Upper lobe of left lung (tissue), 6 donors: ENCODE data around the gene SSRP1. TPM values are rescaled to one million over a fixed set of nuclear protein-coding genes. Genes with fewer than 3 reads are reported as not detected.
A peak's percentile ranks its signal among the peaks of the same experiment; 100 is the strongest.

Source experiments
- ATAC-seq, 2 donors: fragments of 200-7000 bp; cut with Tn5 transposase; one replicate each; pipeline ENCODE4 v1.9.1; 2022; ENCODE audit warnings: mild to moderate bottlenecking in 2 of 2, moderate library complexity in 2 of 2; ENCODE audit not compliant: low FRiP score in 2 of 2
- DNase-seq, 2 donors: peaks; one replicate each; pipeline ENCODE4 v3.0.0-alpha.2; 2019 to 2020
- H3K27ac ChIP-seq, 4 donors: fragments of 200-600 bp; sonication (generic); one replicate each; pipeline ENCODE4 v1.5.1; 2016 to 2019
- H3K27me3 ChIP-seq, 4 donors: fragments of 200-600 bp; sonication (generic); one replicate each; pipeline ENCODE4 v1.5.1; 2017 to 2019
- H3K36me3 ChIP-seq, 4 donors: fragments of 200-600 bp; sonication (generic); one replicate each; pipeline ENCODE4 v1.5.1; 2016 to 2019
- H3K4me1 ChIP-seq, 4 donors: fragments of 200-600 bp; sonication (generic); one replicate each; pipeline ENCODE4 v1.5.1; 2018 to 2019
- H3K4me3 ChIP-seq, 4 donors: fragments of 200-600 bp; sonication (generic); one replicate each; pipeline ENCODE4 v1.5.1; 2017 to 2019; ENCODE audit warnings: mild to moderate bottlenecking in 2 of 4, moderate library complexity in 1 of 4
- H3K9me3 ChIP-seq, 4 donors: fragments of 200-600 bp; sonication (generic); one replicate each; pipeline ENCODE4 v1.5.1; 2018 to 2019
- CTCF ChIP-seq, 6 experiments: fragments of 450-650 bp in 4 of 6; fragments of 200-600 bp in 2 of 6; sonication (generic) in 2 of 6; IDR thresholded peaks; one replicate each; pipeline ENCODE4 v1.5.1; 2016 to 2019; ENCODE audit warnings: antibody characterized with exemption in 6 of 6
- EP300 ChIP-seq, 4 donors: sonication (generic); formaldehyde crosslinking; IDR thresholded peaks; one replicate each; pipeline ENCODE4 v1.5.1; 2017; ENCODE audit warnings: antibody characterized with exemption in 4 of 4, control low read depth in 2 of 4
- POLR2A ChIP-seq, 4 donors: fragments of 450-650 bp; IDR thresholded peaks; one replicate each; pipeline ENCODE4 v1.5.1; 2016 to 2017; ENCODE audit warnings: antibody characterized with exemption in 4 of 4, mild to moderate bottlenecking in 2 of 4
- POLR2AphosphoS5 ChIP-seq, 2 donors: sonication (generic); formaldehyde crosslinking; IDR thresholded peaks; one replicate each; pipeline ENCODE4 v1.5.1; 2017; ENCODE audit warnings: antibody characterized with exemption in 2 of 2
- WGBS, 2 donors: methylation state at CpG; one replicate each; pipeline ENCODE4 v1.1.5; 2017 to 2018; 5-methylcytosine and 5-hydroxymethylcytosine counted together
- total RNA-seq, 6 donors: library from RNA; depleted of rRNA in 4 of 6; stranded (reverse); fragments of >200 nt in 4 of 6; gene quantifications; one replicate each; pipeline versions ENCODE4 v1.1.0 to v1.2.1, GENCODE V29; 2016 to 2021
- donor health status: DM: no; HTN: no; CAD: no; lungs with moderate emphysema.
- donor health status: DM: no; HTN: yes; CAD: no; lungs with severe emphysema.

The SSRP1 gene
- total RNA-seq, 6 donors from 2014 or later, result 48.2 to 89.6 (median 65.5) TPM

GRCh38 chr11:57348052-57348451 is 12.4 kb upstream of the SSRP1 start:
- Histone ChIP-seq H3K27ac (no peak overlapping the region), H3K9me3 (no peaks in the 10 kb centered on the region), H3K36me3 (no peaks in the 10 kb centered on the region), H3K4me1 (peaks cover 0 to 6% (median 3%) of the 10 kb centered on the region in 4 donors), H3K4me3 (no peak overlapping the region), H3K27me3 (no peaks in the 10 kb centered on the region)
- no peak for ATAC-seq
- 86 to 92% methylated on average over 2 to 7 of the region's 7 CpGs for WGBS, 2 donors
- DNase-seq, result peak in 1 of 2 donors; percentile 46
- TF ChIP-seq EP300 (IDR thresholded peaks at IDR 0.05) (no peak), POLR2A (IDR thresholded peaks at IDR 0.05) (no peak), POLR2AphosphoS5 (IDR thresholded peaks at IDR 0.05) (no peak), CTCF (IDR thresholded peaks at IDR 0.05) (no peak)

- Histone ChIP-seq H3K36me3 (no peaks in the 10 kb centered on the region), H3K27me3 (no peaks in the 10 kb centered on the region), H3K27ac (no peak overlapping the region), H3K4me3 (no peak overlapping the region), H3K4me1 (peaks cover 0 to 6% (median 3%) of the 10 kb centered on the region in 4 donors), H3K9me3 (no peaks in the 10 kb centered on the region)
- ATAC-seq, result no peak
- 85 to 87% methylated on average over 9 of the region's 9 CpGs for WGBS, 2 donors
- TF ChIP-seq POLR2AphosphoS5 (IDR thresholded peaks at IDR 0.05) (no peak), POLR2A (IDR thresholded peaks at IDR 0.05) (no peak), EP300 (IDR thresholded peaks at IDR 0.05) (no peak), CTCF (IDR thresholded peaks at IDR 0.05) (no peak)
- peak in 1 of 2 donors; percentile 43 for DNase-seq
These were observed 11.6 kb upstream of the SSRP1 start for GRCh38 chr11:57347336-57347735.

- Histone ChIP-seq H3K27ac (no peak overlapping the region), H3K4me3 (no peak overlapping the region), H3K9me3 (no peaks in the 10 kb centered on the region), H3K27me3 (no peaks in the 10 kb centered on the region), H3K4me1 (peaks cover 0 to 6% (median 3%) of the 10 kb centered on the region in 4 donors), H3K36me3 (no peaks in the 10 kb centered on the region)
- TF ChIP-seq EP300 (IDR thresholded peaks at IDR 0.05), result no peak
- no peak for TF ChIP-seq POLR2AphosphoS5 (IDR thresholded peaks at IDR 0.05)
- TF ChIP-seq POLR2A (IDR thresholded peaks at IDR 0.05), result no peak
- peak; percentile 61 to 86 (median 72) for TF ChIP-seq CTCF (IDR thresholded peaks at IDR 0.05)
- DNase-seq (peak in 1 of 2 donors; percentile 75), ATAC-seq (peak; percentile 82 to 88)
- WGBS, 2 donors, result 21 to 23% methylated on average over 9 to 11 of the region's 11 CpGs
These were observed 10.0 kb upstream of the SSRP1 start for GRCh38 chr11:57345555-57346211.

GRCh38 chr11:57344826-57345225 is 9.1 kb upstream of the SSRP1 start:
- DNase-seq, result no peak
- TF ChIP-seq EP300 (IDR thresholded peaks at IDR 0.05) (no peak), POLR2A (IDR thresholded peaks at IDR 0.05) (no peak), CTCF (IDR thresholded peaks at IDR 0.05) (no peak), POLR2AphosphoS5 (IDR thresholded peaks at IDR 0.05) (no peak)
- Histone ChIP-seq H3K27ac (no peak overlapping the region), H3K4me3 (no peak overlapping the region), H3K27me3 (no peaks in the 10 kb centered on the region), H3K4me1 (peaks cover 0 to 3% (median 1%) of the 10 kb centered on the region in 4 donors), H3K36me3 (no peaks in the 10 kb centered on the region), H3K9me3 (no peaks in the 10 kb centered on the region)
- 90 to 94% methylated on average over 5 to 10 of the region's 10 CpGs for WGBS, 2 donors
- no peak for ATAC-seq

- H3K4me1 ChIP-seq, result no peaks in the 10 kb centered on the region
- no peak overlapping the region for H3K4me3 ChIP-seq
- ATAC-seq, result no peak
- TF ChIP-seq CTCF (IDR thresholded peaks at IDR 0.05), result no peak
- TF ChIP-seq EP300 (IDR thresholded peaks at IDR 0.05), result no peak
- H3K9me3 ChIP-seq, result no peaks in the 10 kb centered on the region
- DNase-seq, result no peak
- H3K27ac ChIP-seq, result no peak overlapping the region
- H3K36me3 ChIP-seq, result no peaks in the 10 kb centered on the region
- H3K27me3 ChIP-seq, result no peaks in the 10 kb centered on the region
- 71 to 79% methylated on average over 7 of the region's 7 CpGs for WGBS, 2 donors
These were observed 8.1 kb upstream of the SSRP1 start for GRCh38 chr11:57343825-57344224.
